Vagina (tissue), 2 donors: ENCODE results near the gene CCM2. TPM values are rescaled to one million over a fixed set of nuclear protein-coding genes. Genes with fewer than 3 reads are reported as not detected.

Experiments
- DNase-seq, 2 donors: peaks; one replicate each; pipeline ENCODE4 v3.0.0-alpha.2; 2017; ENCODE audit errors: extremely low spot score in 2 of 2
- H3K27ac ChIP-seq: fragments of 200-600 bp; sonication (generic); one replicate; pipeline ENCODE4 v1.5.1; 2019
- H3K27me3 ChIP-seq: fragments of 200-600 bp; sonication (generic); one replicate; pipeline ENCODE4 v1.5.1; 2019
- H3K36me3 ChIP-seq, 2 donors: fragments of 200-600 bp; sonication (generic); one replicate each; pipeline ENCODE4 v1.5.1; 2017 to 2019
- H3K4me1 ChIP-seq: fragments of 200-600 bp; sonication (generic); one replicate; pipeline ENCODE4 v1.5.1; 2019
- H3K4me3 ChIP-seq, 2 donors: fragments of 200-600 bp; sonication (generic); 1 replicate in 1 of 2; 2 replicates in 1 of 2; pipeline ENCODE4 v1.5.1; 2016 to 2019
- H3K9me3 ChIP-seq: fragments of 200-600 bp; sonication (generic); one replicate; pipeline ENCODE4 v1.5.1; 2019
- CTCF ChIP-seq, 3 experiments: fragments of 450-650 bp in 2 of 3; fragments of 200-600 bp in 1 of 3; sonication (generic) in 1 of 3; IDR thresholded peaks; one replicate each; pipeline ENCODE4 v1.5.1; 2017 to 2019; ENCODE audit warnings: antibody characterized with exemption in 3 of 3, mild to moderate bottlenecking in 2 of 3, moderate library complexity in 2 of 3
- POLR2A ChIP-seq, 2 donors: fragments of 450-650 bp; IDR thresholded peaks; one replicate each; pipeline ENCODE4 v1.6.1; 2017; ENCODE audit warnings: antibody characterized with exemption in 2 of 2, mild to moderate bottlenecking in 2 of 2, moderate library complexity in 2 of 2
- POLR2AphosphoS5 ChIP-seq, 2 donors: sonication (generic); formaldehyde crosslinking; IDR thresholded peaks; one replicate each; pipeline ENCODE4 v1.9.0; 2017; ENCODE audit warnings: antibody characterized with exemption in 2 of 2, mild to moderate bottlenecking in 2 of 2, low read depth in 1 of 2; ENCODE audit not compliant: insufficient read depth in 1 of 2
- intact Hi-C: fragments of 100-400 bp; cut with DNase I; formaldehyde crosslinking; loops from one replicate; pipeline ENCODE4 v1.15.1; 2023
- total RNA-seq: library from RNA; depleted of rRNA; stranded (reverse); fragments of >200 nt; gene quantifications from one replicate; pipeline ENCODE4 v1.2.3, GENCODE V29; 2016

Gene CCM2
- total RNA-seq, 1 donor from 2014 or later, result 44.2 TPM

GRCh38 chr7:44979481-44980392, 20.3 kb upstream of the CCM2 start:
- Histone ChIP-seq H3K4me3 (no peak overlapping the region), H3K36me3 (peaks cover 0 to 38% of the 10 kb centered on the region in 2 donors), H3K4me1 (peaks cover 30% of the 10 kb centered on the region), H3K27ac (peak overlapping the region; percentile 37), H3K27me3 (no peaks in the 10 kb centered on the region), H3K9me3 (no peaks in the 10 kb centered on the region)
- TF ChIP-seq CTCF (IDR thresholded peaks at IDR 0.05) (no peak), POLR2AphosphoS5 (IDR thresholded peaks at IDR 0.05; ENCODE audit: insufficient read depth in 1 of 2, low read depth in 1 of 2) (no peak), POLR2A (IDR thresholded peaks at IDR 0.05) (no peak)
- no peak for DNase-seq
- intact Hi-C loops, result loop anchor here (10.0 kb wide), 2 partner anchors 95 to 405 kb away; partner anchors contain the start of genes DDX56 and PURB

GRCh38 chr7:44980393-44981034, 19.5 kb upstream of the CCM2 start:
- Histone ChIP-seq H3K4me1 (peaks cover 37% of the 10 kb centered on the region), H3K4me3 (no peak overlapping the region), H3K27ac (peak overlapping the region; percentile 37), H3K36me3 (peaks cover 0 to 43% of the 10 kb centered on the region in 2 donors), H3K27me3 (no peaks in the 10 kb centered on the region), H3K9me3 (no peaks in the 10 kb centered on the region)
- TF ChIP-seq CTCF (IDR thresholded peaks at IDR 0.05) (no peak), POLR2AphosphoS5 (IDR thresholded peaks at IDR 0.05; ENCODE audit: insufficient read depth in 1 of 2, low read depth in 1 of 2) (no peak), POLR2A (IDR thresholded peaks at IDR 0.05) (no peak)
- no peak for DNase-seq
- intact Hi-C loops, result loop anchor here (10.0 kb wide), 2 partner anchors 96 to 406 kb away; partner anchors contain the start of genes DDX56 and PURB

GRCh38 chr7:44981035-44981706, 18.8 kb upstream of the CCM2 start:
- Histone ChIP-seq H3K4me1 (peaks cover 44% of the 10 kb centered on the region), H3K36me3 (peaks cover 0 to 43% of the 10 kb centered on the region in 2 donors), H3K9me3 (no peaks in the 10 kb centered on the region), H3K27me3 (no peaks in the 10 kb centered on the region), H3K27ac (peak overlapping the region; percentile 37), H3K4me3 (no peak overlapping the region)
- intact Hi-C loops, result loop anchor here (10.0 kb wide), 2 partner anchors 96 to 406 kb away; partner anchors contain the start of genes DDX56 and PURB
- no peak for DNase-seq
- no peak for TF ChIP-seq POLR2AphosphoS5 (IDR thresholded peaks at IDR 0.05; ENCODE audit: insufficient read depth in 1 of 2, low read depth in 1 of 2)

GRCh38 chr7:44982535-44982923, 17.5 kb upstream of the CCM2 start:
- H3K36me3 ChIP-seq, result peaks cover 0 to 43% of the 10 kb centered on the region in 2 donors

More at GRCh38 chr7:44982535-44982923, 17.5 kb upstream of the CCM2 start:
- H3K9me3 ChIP-seq, result no peaks in the 10 kb centered on the region
- intact Hi-C loops, result loop anchor here (10.0 kb wide), 2 partner anchors 98 to 408 kb away; partner anchors contain the start of genes DDX56 and PURB
- no peak for TF ChIP-seq POLR2AphosphoS5 (IDR thresholded peaks at IDR 0.05; ENCODE audit: insufficient read depth in 1 of 2, low read depth in 1 of 2)
- no peak for TF ChIP-seq CTCF (IDR thresholded peaks at IDR 0.05)
- TF ChIP-seq POLR2A (IDR thresholded peaks at IDR 0.05), result no peak
- no peak overlapping the region for H3K4me3 ChIP-seq
- H3K27me3 ChIP-seq, result no peaks in the 10 kb centered on the region
- peaks cover 56% of the 10 kb centered on the region for H3K4me1 ChIP-seq
- no peak overlapping the region for H3K27ac ChIP-seq
- no peak for DNase-seq
